ENCODE results near the gene ORC3.
"Not testable (repeated sequence)": the region's sequence is repeated elsewhere in the genome, so short reads cannot be mapped to it uniquely, and the experiment has no call there.

Gene ORC3

GRCh38 chr6:87600576-87600975 is 10.6 kb downstream of the ORC3 start:
- DNase-seq (ENCODE audit: low read depth): no peak

GRCh38 chr6:87606199-87606598 is 16.3 kb downstream of the ORC3 start:
- DNase-seq (ENCODE audit: low read depth): no peak

DNA sequence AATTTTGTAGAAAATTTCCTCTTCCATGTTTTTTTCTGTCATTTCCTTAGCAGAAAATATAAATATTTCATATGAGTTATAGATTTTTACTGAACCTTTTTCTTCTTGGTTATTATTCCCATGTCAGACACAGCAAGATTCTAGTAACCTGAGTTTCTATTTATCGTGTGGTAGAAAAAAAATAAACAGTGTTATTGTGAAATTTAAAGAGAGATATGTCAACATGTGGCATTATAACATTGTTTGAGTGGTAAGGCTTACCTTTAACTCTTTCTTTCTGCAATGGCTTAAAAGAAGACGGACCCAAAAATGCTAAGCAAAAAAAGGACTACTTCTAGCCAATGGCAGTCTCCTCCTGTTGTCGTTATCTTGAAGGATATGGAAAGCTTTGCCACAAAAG is 18.9 kb downstream of the ORC3 start:
- DNase-seq (ENCODE audit: low read depth): no peak

DNA sequence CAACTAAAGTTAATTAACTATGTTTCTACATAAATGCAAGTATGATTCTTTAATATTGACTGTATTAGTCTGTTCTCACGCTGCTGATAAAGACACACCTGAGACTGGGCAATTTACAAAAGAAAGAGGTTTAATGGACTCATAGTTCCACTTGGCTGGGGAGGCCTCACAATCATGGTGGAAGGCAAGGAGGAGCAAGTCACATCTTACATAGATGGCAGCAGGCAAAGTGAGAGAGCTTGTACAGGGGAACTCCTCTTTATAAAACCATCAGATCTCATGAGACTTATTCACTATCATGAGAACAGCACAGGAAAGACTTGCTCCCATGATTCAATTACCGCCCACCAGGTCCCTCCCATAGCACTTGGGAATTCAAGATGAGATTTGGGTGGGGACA is 23.1 kb downstream of the ORC3 start:
- not testable (repeated sequence) for DNase-seq (ENCODE audit: low read depth)

GRCh38 chr6:87617405-87617804 is 27.5 kb downstream of the ORC3 start:
- DNase-seq (ENCODE audit: low read depth): no peak

GRCh38 chr6:87618531-87618930 is 28.6 kb downstream of the ORC3 start:
- no peak for DNase-seq (ENCODE audit: low read depth)

DNA sequence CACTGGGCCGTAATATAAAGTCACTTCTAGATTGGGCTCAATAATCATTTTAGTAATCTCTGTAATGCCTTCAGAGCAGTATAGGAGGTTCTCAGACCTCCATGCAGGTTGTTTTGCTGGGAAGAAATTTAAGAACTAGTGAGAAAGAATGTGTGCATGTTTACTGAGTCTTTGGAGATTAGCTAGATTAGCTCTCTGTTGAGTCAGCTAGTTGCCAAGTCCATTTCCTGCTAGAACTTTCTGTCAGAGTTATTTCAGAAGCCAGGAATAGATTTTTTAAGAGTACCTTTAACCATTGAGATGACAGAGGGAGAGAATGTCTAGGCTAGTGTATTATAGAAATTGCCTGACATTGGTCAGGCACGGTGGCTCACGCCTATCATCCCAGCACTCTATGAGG is 33.3 kb downstream of the ORC3 start:
- DNase-seq (ENCODE audit: low read depth): peak; percentile 40

GRCh38 chr6:87628424-87628823 is 38.5 kb downstream of the ORC3 start:
- no peak for DNase-seq (ENCODE audit: low read depth)

DNA sequence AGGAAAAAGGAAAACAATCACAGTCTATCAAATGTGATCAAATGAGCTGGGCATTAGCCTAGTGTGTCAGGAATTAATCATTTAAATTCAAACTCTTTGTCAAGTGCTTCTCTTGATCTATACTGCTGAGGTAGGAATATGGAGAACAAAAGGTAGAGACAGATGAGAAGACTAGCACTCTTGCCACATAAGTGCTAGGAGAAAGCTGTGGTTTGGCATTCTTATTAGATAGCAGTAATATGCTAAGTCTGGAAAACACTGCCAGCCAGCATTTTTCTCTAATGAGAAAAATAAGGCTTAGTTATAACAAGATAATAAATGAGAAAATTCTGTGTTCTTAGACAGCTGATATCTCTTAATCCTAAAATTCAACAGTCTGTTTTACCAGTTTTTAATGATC is 38.9 kb downstream of the ORC3 start:
- DNase-seq (ENCODE audit: low read depth): no peak

DNA sequence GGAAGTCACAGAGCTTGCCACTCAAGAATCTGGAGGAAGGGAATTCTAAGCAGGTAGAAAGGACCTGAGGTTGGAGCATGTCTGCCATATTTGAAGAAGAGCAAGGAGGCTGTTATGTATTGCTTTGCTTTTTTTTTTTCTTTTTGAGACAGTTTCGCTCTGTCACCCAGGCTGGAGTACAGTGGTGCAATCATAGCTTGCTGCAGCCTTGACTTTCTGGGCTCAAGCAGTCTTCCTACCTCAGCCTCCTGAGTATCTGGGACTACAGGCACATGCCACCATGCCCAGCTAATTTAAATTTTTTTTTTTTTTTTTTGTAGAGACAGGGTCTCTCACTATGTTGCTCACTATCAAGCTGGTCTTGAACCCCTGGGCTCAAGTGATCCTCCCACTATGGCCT is 40.8 kb downstream of the ORC3 start:
- DNase-seq (ENCODE audit: low read depth): no peak

GRCh38 chr6:87633851-87634250 is 43.9 kb downstream of the ORC3 start:
- no peak for DNase-seq (ENCODE audit: low read depth)

GRCh38 chr6:87636315-87636714 is 46.4 kb downstream of the ORC3 start:
- no peak for DNase-seq (ENCODE audit: low read depth)

- no peak for DNase-seq (ENCODE audit: low read depth)
Measured at GRCh38 chr6:87637106-87637505, 47.2 kb downstream of the ORC3 start.

GRCh38 chr6:87639373-87639772 is 49.4 kb downstream of the ORC3 start:
- no peak for DNase-seq (ENCODE audit: low read depth)

DNA sequence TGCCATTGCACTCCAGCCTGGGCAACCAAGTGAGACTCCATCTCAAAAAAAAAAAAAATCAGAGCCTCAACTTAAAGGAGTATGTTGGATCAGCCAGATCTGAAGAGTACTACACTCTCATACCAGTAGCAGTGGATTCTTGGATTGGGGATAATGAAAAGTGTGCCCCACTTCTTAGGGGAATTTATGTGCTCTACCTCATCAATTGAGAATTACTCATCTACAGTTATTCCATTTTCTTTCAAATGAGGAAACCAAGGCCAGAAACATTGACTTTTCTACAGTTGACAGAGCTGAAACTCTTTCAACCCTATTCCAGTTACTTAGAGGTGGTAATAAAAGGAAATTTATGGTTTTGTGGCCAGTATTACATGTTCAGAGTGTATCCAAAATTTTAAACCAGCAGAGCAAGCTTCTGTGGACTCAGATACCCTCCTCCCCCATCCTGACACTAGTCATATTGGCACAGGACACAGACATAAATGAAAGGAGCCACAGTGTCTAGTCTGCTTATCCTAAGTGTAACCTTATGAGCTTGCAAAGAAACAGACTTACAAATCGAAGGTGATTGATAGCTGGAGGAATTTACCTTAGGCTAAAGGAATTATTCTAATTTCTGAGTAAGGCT is 51.2 kb downstream of the ORC3 start:
- no peak for DNase-seq (ENCODE audit: low read depth)

- no peak for DNase-seq (ENCODE audit: low read depth)
Measured at GRCh38 chr6:87645080-87645479, 55.1 kb downstream of the ORC3 start.

GRCh38 chr6:87653074-87653962 is 63.4 kb downstream of the ORC3 start:
- no peak for DNase-seq (ENCODE audit: low read depth)

DNA sequence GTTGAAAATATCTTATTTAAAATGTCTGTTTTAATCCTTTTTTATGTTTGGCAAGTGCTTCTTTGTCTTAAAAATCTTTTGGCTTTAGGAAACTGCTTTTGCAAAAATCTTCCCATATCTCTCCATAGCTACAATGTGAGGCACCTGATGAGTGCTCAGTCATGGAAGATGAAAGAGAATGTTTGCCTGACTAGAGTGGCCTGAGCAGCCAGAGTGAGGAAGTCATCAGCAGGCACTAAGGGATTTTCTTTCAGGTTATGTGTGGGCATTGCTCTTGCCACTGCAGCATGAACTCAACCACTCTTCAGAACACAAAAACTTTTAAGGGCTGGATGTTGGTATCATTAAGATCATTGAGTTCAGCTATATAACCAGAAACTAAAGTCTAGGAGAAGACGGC is 64.2 kb downstream of the ORC3 start:
- no peak for DNase-seq (ENCODE audit: low read depth)

DNA sequence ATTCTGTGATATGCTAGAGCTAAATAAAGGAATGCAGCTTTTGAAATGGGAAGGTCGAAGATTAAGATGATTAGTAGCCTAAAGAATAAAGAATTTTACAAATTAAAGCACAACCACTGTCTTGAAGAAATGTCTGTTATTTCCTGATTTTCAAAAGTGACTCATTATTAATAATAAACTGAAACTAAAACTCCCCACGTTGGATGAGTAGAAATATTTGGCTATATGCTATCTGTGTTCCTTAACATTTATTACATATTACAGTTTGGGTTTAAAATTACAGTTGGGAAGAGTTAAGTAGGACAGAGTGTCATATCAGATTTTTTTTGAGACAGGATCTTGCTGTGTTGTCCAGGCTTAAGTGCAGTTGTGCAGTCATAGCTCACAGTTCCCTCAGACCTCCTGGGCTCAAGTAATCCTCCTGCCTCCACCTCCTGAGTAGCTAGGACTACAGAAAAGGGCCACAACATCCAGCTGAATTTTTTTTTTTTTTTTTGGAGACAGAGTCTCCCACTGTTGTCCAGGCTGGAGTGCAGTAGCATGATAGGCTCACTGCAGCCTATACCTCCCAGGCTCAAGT is 65.0 kb downstream of the ORC3 start:
- no peak for DNase-seq (ENCODE audit: low read depth)

- DNase-seq (ENCODE audit: low read depth): no peak
Measured at GRCh38 chr6:87655824-87656223, 65.9 kb downstream of the ORC3 start.

DNA sequence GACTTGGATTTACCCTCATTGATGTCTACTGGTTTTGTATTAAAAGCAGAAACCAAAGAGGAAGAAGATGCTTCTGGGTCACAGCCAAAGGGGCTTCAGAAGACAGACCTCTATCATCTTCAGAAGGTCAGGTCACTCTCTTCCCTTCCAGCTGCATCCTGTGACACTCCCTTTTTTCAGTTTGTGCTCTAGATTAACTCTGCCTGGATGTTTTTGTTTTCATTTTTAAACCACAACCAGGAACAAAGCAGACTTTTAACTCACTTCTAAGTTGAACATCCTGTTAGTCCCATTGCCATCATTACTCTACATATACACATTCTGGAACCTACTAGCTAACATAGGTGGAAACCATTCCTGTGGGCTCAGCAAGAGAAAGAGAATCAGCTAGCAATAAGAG is 66.9 kb downstream of the ORC3 start:
- DNase-seq (ENCODE audit: low read depth): no peak

DNA sequence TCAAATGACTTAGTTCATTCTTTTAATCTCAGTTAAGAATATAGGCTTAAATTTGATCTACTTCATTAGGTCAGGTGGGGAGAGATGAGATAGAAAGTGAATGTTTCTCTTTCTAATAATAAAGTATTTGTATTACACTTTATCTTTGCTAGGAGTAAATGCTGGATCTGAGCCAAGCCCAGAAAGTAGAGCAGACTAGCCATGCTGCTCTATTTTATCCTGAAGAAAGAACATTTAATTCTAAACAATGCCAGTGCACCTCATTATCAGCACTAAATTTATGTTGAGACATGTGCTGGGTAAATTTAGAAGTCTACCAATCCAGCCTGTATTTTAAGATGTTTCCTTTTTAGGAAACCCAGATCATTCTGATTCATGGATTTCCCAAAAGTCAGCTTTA is 68.6 kb downstream of the ORC3 start:
- no peak for DNase-seq (ENCODE audit: low read depth)

GRCh38 chr6:87660226-87660911 is 70.4 kb downstream of the ORC3 start:
- DNase-seq (ENCODE audit: low read depth): no peak
